ENCODE data around the gene ABCC1.

DNA sequence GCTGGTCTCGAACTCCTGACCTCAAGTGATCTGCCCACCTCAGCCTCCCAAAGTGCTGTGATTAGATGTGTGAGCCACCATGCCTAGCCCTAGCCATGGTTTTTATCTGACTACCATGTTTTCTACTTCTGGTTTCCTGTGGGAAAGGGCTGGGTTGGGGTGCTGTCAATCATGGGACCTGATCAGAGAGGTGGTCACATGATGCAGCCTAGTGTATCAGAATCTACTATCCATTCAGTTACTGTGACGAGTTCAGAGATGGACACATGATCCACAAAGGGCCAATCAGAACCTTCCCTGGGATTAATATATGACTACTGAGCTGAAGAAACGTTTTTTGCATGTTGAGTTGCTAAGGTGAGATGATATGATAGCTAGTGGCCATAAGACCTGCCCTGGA lies 214.8 kb downstream of the ABCC1 start:
- no peak for TF ChIP-seq SUZ12 (IDR thresholded peaks at IDR 0.05)
- TF ChIP-seq FOXK2 (IDR thresholded peaks at IDR 0.05), result no peak
- no peak for TF ChIP-seq L3MBTL2 (conservative IDR thresholded peaks at IDR 0.05)

All from HEK293T (cell line).